ENCODE data around the gene DBN1. TPM values are rescaled to one million over a fixed set of nuclear protein-coding genes. Genes with fewer than 3 reads are reported as not detected.

The DBN1 gene
- polyA plus RNA-seq, 2 of the 4 experiments (the other 2 are of a cell fraction), result 47.7 to 107 TPM

- H3K4me1 ChIP-seq, result peaks cover 21% of the 10 kb centered on the region
- peak within 1 kb of the TSS; percentile 95 to 98 for H3K27ac ChIP-seq
- no peaks in the 10 kb centered on the region for H3K9me3 ChIP-seq
- FAIRE-seq (no peak), ATAC-seq (peak; percentile 39 to 43), DNase-seq (ENCODE audit: low read depth in 1 of 2, low spot score in 1 of 2) (peak; percentile 73 to 85)
- peak within 1 kb of the TSS; percentile 96 for H3K4me2 ChIP-seq
- WGBS (ENCODE audit: missing lambda C conversion rate), result 21% methylated on average over 12 of the region's 89 CpGs
- CTCF ChIA-PET, result interaction anchor here (1.2 to 25.5 kb wide), 8 partner anchors 7 to 76 kb away, joined by 4 to 871 read pairs (median 78); partner anchors contain the start of genes F12, GRK6, PDLIM7 and PFN3
- POLR2A ChIA-PET, result interaction anchor here (0.7 to 3.5 kb wide), 7 partner anchors 8 to 313 kb away, joined by 3 to 41 read pairs (median 3); partner anchors contain the start of gene GRK6
- H3K4me3 ChIP-seq, result peak within 1 kb of the TSS; percentile 86
- no peak for TF ChIP-seq EP300 (IDR thresholded peaks at IDR 0.05)
- peak; percentile 57; the same call in 1 of the 2 replicates for TF ChIP-seq TP53 (CRISPR knock-in tag; IDR thresholded peaks at IDR 0.05)
- no peak for TF ChIP-seq HDAC2 (IDR thresholded peaks at IDR 0.05)
- TF ChIP-seq REST (IDR thresholded peaks at IDR 0.05), result no peak
- no peak for TF ChIP-seq KDM5A (IDR thresholded peaks at IDR 0.05)
- TF ChIP-seq POLR2A (IDR thresholded peaks at IDR 0.05; ENCODE audit: low read length), result peak; percentile 18; the same call in 1 of the 2 replicates
- TF ChIP-seq JUNB (IDR thresholded peaks at IDR 0.05), result no peak
- no peak; the same call in 1 of the 2 replicates for TF ChIP-seq POLR2AphosphoS2 (conservative IDR thresholded peaks at IDR 0.05; ENCODE audit: low read length)
- no peak for TF ChIP-seq EHF (CRISPR knock-in tag; IDR thresholded peaks at IDR 0.05)
- TF ChIP-seq TFCP2L1 (CRISPR knock-in tag; IDR thresholded peaks at IDR 0.05), result 0 out of 2 replicates have a peak, but pooled peaks have one; percentile 74
- no peak for TF ChIP-seq CHD2 (IDR thresholded peaks at IDR 0.05; ENCODE audit: low read length, partially characterized antibody)
- no peak for TF ChIP-seq RNF2 (IDR thresholded peaks at IDR 0.05; ENCODE audit: borderline replicate concordance, low read depth)
- no peak for TF ChIP-seq RAD21 (conservative IDR thresholded peaks at IDR 0.05 in 1 of 2, IDR thresholded peaks at IDR 0.05 in 1 of 2)
- no peak for TF ChIP-seq HOXA7 (CRISPR knock-in tag; IDR thresholded peaks at IDR 0.05)
- TF ChIP-seq ATOH8 (CRISPR knock-in tag; IDR thresholded peaks at IDR 0.05; ENCODE audit: low read depth), result peak; percentile 50; the same call in 1 of the 2 replicates
- no peak for TF ChIP-seq HMGXB4 (CRISPR knock-in tag; IDR thresholded peaks at IDR 0.05; ENCODE audit: borderline replicate concordance)
- TF ChIP-seq RCOR1 (IDR thresholded peaks at IDR 0.05; ENCODE audit: low read depth, low read length), result no peak
- no peak; the same call in 2 of the 3 replicates for TF ChIP-seq BCL3 (IDR thresholded peaks at IDR 0.05)
- TF ChIP-seq CTCF (IDR thresholded peaks at IDR 0.05), result no peak
- TF ChIP-seq CBX2 (IDR thresholded peaks at IDR 0.05; ENCODE audit: borderline replicate concordance, low read depth), result no peak
- peak; percentile 82 for TF ChIP-seq HOXB5 (CRISPR knock-in tag; IDR thresholded peaks at IDR 0.05)
- TF ChIP-seq CBX8 (IDR thresholded peaks at IDR 0.05), result no peak
- TF ChIP-seq SMC3 (IDR thresholded peaks at IDR 0.05), result no peak
- TF ChIP-seq RFX5 (IDR thresholded peaks at IDR 0.05), result no peak
- no peak for TF ChIP-seq FOSL2 (IDR thresholded peaks at IDR 0.05)
- 0 out of 2 replicates have a peak, but pooled peaks have one; percentile 9 for TF ChIP-seq FOSL2 (CRISPR knock-in tag; IDR thresholded peaks at IDR 0.05)
- no peak for TF ChIP-seq USF2 (IDR thresholded peaks at IDR 0.05)
- no peak for TF ChIP-seq E2F6 (IDR thresholded peaks at IDR 0.05; ENCODE audit: borderline replicate concordance, low read depth)
These were observed 27.0 kb downstream of the DBN1 start, which contains the start of gene PRR7 for GRCh38 chr5:177446200-177447065. Gene PRR7 (plus strand): TSS chr5:177446814. CDS start chr5:177455068, 8,254 bp downstream.

Measured in A549 (cell line).